ENCODE data around the gene ALDOB.

- no peak for TF ChIP-seq CTCF (IDR thresholded peaks at IDR 0.05)
- TF ChIP-seq POLR2A (IDR thresholded peaks at IDR 0.05): no peak
Measured at GRCh38 chr9:101381118-101381517, 54.5 kb downstream of the ALDOB start.
